Measurements from ENCODE around the gene CAPZB.

DNA sequence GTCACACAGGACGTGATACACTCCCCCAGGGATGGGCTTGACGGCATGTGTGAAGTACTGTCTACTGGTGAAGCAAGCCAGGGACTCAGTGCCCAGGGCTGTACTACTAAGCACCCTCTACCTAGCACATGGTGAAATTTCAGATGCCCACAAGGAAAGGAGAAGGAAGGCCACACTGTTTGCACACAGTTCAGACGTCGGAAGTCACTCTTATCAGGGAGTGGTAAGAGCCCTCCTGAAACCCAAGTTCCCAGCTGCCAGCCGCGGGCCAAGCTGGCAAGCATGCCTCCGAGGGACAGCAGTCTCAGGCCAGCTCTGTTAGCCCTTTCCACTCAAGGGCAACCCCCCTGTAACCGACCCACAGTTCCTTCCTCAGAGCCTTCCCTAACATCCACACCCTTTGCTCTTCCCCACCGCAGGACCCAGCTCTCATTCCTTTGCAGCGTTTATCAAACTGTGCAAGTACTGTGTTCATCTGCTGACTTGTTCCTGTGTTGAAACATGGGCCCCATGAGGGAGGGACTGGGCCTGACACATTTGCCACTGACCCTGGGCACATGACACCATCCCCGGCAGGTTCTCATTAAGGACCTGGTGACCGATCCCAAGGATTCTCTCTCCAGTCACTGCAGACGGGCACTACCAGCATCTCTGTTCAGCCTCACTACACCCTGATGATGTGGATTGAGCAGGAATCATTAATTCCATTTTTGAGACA, 114.7 kb downstream of the CAPZB start:
- TF ChIP-seq, protein P1, sequence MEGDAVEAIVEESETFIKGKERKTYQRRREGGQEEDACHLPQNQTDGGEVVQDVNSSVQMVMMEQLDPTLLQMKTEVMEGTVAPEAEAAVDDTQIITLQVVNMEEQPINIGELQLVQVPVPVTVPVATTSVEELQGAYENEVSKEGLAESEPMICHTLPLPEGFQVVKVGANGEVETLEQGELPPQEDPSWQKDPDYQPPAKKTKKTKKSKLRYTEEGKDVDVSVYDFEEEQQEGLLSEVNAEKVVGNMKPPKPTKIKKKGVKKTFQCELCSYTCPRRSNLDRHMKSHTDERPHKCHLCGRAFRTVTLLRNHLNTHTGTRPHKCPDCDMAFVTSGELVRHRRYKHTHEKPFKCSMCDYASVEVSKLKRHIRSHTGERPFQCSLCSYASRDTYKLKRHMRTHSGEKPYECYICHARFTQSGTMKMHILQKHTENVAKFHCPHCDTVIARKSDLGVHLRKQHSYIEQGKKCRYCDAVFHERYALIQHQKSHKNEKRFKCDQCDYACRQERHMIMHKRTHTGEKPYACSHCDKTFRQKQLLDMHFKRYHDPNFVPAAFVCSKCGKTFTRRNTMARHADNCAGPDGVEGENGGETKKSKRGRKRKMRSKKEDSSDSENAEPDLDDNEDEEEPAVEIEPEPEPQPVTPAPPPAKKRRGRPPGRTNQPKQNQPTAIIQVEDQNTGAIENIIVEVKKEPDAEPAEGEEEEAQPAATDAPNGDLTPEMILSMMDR (IDR thresholded peaks at IDR 0.05): no peak
- no peak for TF ChIP-seq POLR2A (IDR thresholded peaks at IDR 0.05)
